ENCODE data around the gene C3orf22.

- no peak for TF ChIP-seq CTCF (IDR thresholded peaks at IDR 0.05; ENCODE audit: borderline replicate concordance, extremely low read depth, low read length, poor library complexity, severe bottlenecking)
- no peak for TF ChIP-seq EZH2 (IDR thresholded peaks at IDR 0.05; ENCODE audit: borderline replicate concordance, low read depth, low read length, severe bottlenecking)
These were observed 31.7 kb downstream of the C3orf22 start for GRCh38 chr3:126527006-126527405.
